GM18507 (cell line): ENCODE results near the gene GPR78.

Experiments used
- DNase-seq: peaks from one replicate; pipeline ENCODE4 v3.0.0; 2011; ENCODE audit warnings: low read depth; ENCODE audit not compliant: insufficient read length; ENCODE audit errors: extremely low spot score
- FAIRE-seq: peaks from 2 replicates; lab custom pipeline; 2011; peaks lifted over from hg19 to GRCh38; lab: Jason Lieb, UNC

Gene GPR78

GRCh38 chr4:8545439-8545765, 34.8 kb upstream of the GPR78 start:
- FAIRE-seq (no peak), DNase-seq (no peak)

DNA sequence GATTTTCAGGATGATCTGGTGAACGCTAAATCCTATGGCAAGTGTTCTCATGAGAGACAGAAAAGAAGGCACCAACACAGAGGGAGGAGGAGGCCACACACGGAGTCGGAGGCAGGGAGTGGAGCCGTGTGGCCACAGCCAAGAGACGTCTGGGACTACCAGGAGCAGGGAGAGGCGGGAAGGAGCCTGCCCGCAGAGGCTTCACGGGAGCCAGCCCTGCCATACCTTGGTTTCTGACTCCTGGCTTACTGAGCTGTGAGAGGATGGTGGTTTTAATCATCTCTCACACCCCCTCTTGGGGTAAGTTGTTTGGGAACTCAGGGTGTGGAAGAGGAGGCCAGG, 33.5 kb upstream of the GPR78 start:
- DNase-seq (no peak), FAIRE-seq (no peak)

DNA sequence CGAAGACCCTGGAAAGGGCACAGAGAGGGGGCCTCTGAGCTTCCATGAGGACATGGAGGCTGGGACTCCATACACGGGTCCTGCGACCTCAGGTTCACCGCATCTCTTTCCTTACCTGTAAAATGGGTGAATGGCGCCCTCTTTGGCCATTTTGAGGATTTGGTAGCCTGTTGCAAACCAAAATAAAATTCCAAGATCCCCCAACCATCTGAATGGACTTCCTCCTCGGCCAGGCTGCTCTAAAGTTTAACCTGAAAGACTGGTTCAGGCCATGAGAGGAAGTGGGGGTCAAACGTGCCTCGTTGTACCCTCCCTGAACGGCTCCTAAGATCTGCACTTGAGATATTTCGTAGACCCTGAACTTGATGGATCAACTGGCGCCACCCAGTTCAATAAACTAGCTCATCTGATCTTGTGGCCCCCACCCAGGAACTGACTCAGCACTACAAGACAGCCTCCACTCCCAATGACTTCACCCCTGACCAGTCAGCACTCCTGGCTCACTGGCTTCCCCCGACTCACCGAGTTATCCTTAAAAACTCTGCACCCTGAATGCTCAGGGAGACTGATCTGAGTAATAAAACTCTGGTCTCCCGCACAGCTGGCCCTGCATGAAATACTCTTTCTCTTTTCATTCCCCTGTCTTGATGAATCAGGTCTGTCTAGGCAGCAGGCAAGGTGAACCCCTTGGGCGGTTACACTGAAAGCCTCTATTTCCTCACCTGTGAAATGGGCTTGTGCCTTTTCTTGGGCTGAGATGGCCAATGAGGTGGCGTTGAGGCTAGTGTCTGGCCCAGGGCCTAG, 32.9 kb upstream of the GPR78 start:
- DNase-seq (no peak), FAIRE-seq (no peak)

DNA sequence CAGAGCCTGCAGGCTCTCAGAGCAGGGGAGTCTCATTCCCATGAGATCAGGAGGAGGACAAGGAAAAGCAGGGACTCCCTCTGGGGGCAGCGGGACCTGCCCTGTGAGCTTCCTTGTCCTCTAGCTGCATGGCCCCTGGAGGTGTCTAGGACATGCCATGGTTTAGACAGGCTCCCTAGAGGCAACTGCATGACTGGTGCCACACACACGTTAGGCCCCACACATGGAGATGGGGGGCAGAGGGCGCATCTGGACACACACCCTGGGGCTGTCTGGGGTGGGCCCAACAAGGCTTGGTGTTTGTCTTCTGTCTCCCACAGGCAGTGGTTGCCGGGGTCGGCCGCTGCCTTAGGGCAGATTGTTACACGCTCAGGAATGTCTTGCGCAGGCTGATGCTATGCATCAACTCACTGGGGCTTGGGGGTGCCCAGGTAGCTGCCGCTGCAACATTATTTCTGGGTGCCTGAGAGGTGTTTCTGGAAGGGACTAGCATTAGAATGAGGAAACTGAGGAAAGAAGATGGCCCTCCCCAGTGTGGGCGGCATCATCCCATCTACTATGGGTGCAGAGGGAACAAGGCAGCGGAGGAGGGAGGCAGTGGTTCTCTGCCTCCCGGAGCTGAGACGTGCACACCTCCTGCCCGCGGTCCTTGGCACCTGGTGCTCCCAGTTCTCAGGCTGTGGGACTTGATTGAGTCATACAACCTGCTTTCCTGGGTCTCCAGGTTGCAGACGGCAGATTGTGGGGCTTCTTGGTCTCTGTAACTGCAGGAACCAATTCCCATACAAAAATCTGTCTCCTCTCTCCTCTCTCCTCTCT, 32.1 kb upstream of the GPR78 start:
- no peak for DNase-seq
- FAIRE-seq: no peak

DNA sequence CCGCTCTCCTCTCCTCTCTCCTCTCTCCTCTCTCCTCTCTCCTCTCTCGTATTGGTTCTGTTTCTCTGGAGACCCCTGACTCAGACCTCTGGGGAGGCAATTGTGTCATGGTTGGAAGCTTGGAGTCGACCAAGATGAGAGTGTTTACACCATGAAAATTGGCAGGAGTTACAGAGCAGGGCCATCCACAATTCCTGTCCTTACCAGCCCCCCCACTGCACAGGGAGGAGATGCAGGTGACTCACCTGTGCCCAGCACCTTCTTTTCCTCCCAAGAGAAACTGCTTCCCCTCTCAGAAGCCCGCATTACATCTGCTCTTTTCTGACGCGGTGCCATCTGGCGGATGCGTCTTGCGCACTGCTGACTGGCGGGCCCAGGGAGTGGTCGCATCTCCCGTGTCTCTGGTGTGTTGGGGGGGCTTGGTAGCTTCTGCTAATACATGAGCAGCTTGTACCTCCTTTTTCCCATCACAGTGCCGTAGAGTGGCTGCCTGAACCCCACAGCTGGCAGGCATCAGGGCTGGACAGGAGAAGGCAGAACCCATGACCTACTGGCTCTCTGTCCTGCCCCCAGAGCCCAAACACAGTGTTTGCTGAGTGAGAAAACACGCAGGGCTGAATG, 31.4 kb upstream of the GPR78 start:
- FAIRE-seq: no peak
- DNase-seq: no peak

GRCh38 chr4:8549352-8549931, 30.8 kb upstream of the GPR78 start:
- no peak for DNase-seq
- FAIRE-seq: no peak

GRCh38 chr4:8550691-8551090, 29.5 kb upstream of the GPR78 start:
- FAIRE-seq: no peak

GRCh38 chr4:8552024-8552423, 28.2 kb upstream of the GPR78 start:
- no peak for FAIRE-seq
- DNase-seq: no peak

More at GRCh38 chr4:8550691-8551090, 29.5 kb upstream of the GPR78 start:
- no peak for DNase-seq

DNA sequence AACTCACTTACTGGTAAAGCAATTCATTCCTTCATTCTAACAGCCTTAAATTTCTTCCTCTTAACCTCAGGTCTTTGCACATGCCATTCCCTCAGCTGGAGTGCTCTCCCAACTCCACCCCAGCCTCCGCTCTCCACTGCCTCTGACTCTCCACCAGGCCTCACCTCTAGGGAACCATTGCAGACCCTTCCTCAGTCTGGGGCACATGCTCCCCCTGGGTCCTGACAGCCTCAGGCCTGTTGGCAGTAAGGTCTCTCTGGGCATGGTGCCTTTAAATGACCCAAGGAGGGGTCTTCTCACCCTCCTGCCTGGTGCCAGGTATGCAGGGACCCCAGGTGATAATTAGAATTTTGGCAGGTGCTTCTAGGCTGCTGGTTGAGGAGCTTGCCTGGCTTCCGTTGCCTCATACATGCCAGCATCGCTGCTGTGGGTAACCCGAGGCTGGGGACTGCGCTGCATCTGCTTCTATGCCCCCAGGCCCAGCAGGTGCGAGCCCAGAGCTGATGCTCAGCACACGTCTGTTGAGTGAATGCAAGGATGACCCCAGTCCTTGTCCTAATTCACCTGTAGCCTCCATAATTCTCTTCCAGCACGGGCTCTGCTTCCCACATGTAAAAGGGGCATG, 27.5 kb upstream of the GPR78 start:
- no peak for DNase-seq
- FAIRE-seq: no peak

- FAIRE-seq: no peak
- DNase-seq: no peak
Observed at GRCh38 chr4:8553216-8553615, 27.0 kb upstream of the GPR78 start.

GRCh38 chr4:8553991-8554405, 26.2 kb upstream of the GPR78 start:
- FAIRE-seq (no peak), DNase-seq (no peak)

DNA sequence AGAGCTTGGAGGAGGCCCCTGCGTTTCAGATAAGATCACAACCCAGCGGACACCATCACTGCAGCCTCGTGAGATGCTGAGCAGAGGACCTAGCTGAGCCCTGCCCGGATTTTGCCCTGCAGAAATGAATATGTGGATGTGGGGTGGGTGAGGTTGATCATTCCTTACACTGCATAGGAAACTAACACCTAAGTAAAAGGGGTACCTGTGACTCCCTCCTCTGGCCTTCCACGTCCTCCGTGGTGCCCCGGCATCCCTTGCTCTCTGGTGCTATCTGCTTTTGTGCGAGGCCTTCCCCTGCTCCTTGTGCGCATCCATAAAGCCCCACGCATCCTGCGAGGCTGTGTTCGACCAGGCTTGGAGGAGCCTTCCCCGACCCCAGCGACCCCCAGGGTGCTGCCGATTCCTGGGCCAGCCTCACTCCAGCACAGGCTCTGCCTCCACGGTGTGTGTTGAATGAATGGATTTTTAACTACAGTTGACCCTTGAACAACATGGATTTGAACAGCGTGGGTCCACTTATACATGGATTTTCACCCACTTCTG, 25.6 kb upstream of the GPR78 start:
- FAIRE-seq: no peak
- no peak for DNase-seq

GRCh38 chr4:8555716-8556115, 24.5 kb upstream of the GPR78 start:
- FAIRE-seq: no peak
- DNase-seq: no peak

GRCh38 chr4:8556341-8557150, 23.6 kb upstream of the GPR78 start:
- DNase-seq (no peak), FAIRE-seq (no peak)

- no peak for FAIRE-seq
Observed at GRCh38 chr4:8557151-8558076, 22.8 kb upstream of the GPR78 start.

GRCh38 chr4:8558080-8558960, 21.9 kb upstream of the GPR78 start:
- no peak for DNase-seq
- FAIRE-seq: no peak

More at GRCh38 chr4:8557151-8558076, 22.8 kb upstream of the GPR78 start:
- no peak for DNase-seq

DNA sequence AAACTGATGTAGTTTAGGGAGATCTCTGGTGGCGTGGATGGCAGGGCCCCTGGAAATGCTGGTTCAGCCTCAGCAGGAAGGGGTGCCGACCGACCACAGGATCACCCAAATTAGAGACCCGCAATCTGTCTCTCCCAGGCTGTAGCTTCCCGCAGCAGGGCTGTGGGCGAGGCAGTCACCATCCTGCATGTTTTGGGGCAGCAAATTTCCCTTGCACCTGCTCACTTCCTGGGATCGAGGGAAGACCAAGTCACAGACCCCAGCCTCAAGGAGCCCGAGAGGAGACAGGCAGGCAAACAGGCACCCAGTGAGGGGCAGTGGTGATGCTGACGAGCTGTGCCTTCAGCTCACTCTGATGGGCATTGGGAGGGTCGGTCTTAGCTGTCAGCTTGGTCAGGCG, 21.2 kb upstream of the GPR78 start:
- DNase-seq (no peak), FAIRE-seq (no peak)
